Endothelial cell (in vitro differentiated cells): ENCODE measurements around the gene CACNA1A. TPM values are rescaled to one million over a fixed set of nuclear protein-coding genes. Genes with fewer than 3 reads are reported as not detected.
A peak's percentile ranks its signal among the peaks of the same experiment; 100 is the strongest.

Experiments
- DNase-seq: peaks from one replicate; pipeline ENCODE4 v3.0.0; 2021; ENCODE audit warnings: low spot score
- H3K27ac Mint-ChIP-seq: one replicate; pipeline ENCODE4 v1.8.0; 2021; ENCODE audit warnings: mixed read lengths, inconsistent platforms; ENCODE audit not compliant: unreplicated experiment
- H3K27me3 Mint-ChIP-seq: one replicate; pipeline ENCODE4 v1.8.0; 2021; ENCODE audit warnings: mild to moderate bottlenecking, moderate library complexity, mixed read lengths, inconsistent platforms; ENCODE audit not compliant: unreplicated experiment
- H3K36me3 Mint-ChIP-seq: one replicate; pipeline ENCODE4 v1.8.0; 2021; ENCODE audit warnings: mild to moderate bottlenecking, low read depth, mixed read lengths, inconsistent platforms; ENCODE audit not compliant: unreplicated experiment
- H3K4me1 Mint-ChIP-seq: one replicate; pipeline ENCODE4 v1.8.0; 2021; ENCODE audit warnings: mild to moderate bottlenecking, mixed read lengths, inconsistent platforms; ENCODE audit not compliant: unreplicated experiment
- H3K4me3 Mint-ChIP-seq: one replicate; pipeline ENCODE4 v1.8.0; 2021; ENCODE audit warnings: mild to moderate bottlenecking, mixed read lengths, inconsistent platforms; ENCODE audit not compliant: unreplicated experiment
- H3K9me3 Mint-ChIP-seq: one replicate; pipeline ENCODE4 v1.8.0; 2021; ENCODE audit warnings: mixed read lengths, inconsistent platforms; ENCODE audit not compliant: unreplicated experiment
- CTCF ChIP-seq: fragments of 200-600 bp; sonication (generic); IDR thresholded peaks from one replicate; pipeline ENCODE4 v1.5.0; 2021; ENCODE audit warnings: antibody characterized with exemption; ENCODE audit not compliant: unreplicated experiment
- total RNA-seq: library from RNA; stranded (reverse); fragmentation: NEBNext Ultra II Directional; extraction: Animal tissue kit (Norgen Biotek cat#: 25700); gene quantifications from one replicate; pipeline ENCODE4 v1.2.1, GENCODE V29; 2021; ENCODE audit not compliant: unreplicated experiment

CACNA1A gene
- total RNA-seq, 1 donor from 2014 or later = 9.0 TPM

DNA sequence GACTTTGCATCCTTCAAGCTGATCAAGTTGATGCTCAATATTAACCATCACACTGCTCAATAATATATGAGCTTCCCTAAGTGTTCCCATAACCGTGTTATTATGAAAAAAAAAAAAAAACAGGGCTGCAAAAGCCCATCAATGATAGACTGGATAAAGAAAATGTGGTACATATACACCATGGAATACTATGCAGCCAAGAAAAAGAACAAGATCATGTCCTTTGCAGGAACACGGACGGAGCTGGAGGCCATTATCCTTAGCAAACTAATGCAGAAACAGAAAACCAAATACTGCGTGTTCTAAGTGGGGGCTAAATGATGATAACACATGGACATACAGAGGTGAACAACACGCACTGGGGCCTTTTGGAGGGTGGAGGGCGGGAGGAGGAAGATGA lies 58.3 kb downstream of the CACNA1A start:
- no peak overlapping the region for H3K4me3 Mint-ChIP-seq
- H3K9me3 Mint-ChIP-seq = peaks cover 12% of the 10 kb centered on the region
- H3K27me3 Mint-ChIP-seq = peaks cover 2% of the 10 kb centered on the region
- TF ChIP-seq CTCF = no peak
- no peak overlapping the region for H3K27ac Mint-ChIP-seq
- no peak for DNase-seq
- H3K36me3 Mint-ChIP-seq = peaks cover 5% of the 10 kb centered on the region
- H3K4me1 Mint-ChIP-seq = no peaks in the 10 kb centered on the region

- no peaks in the 10 kb centered on the region for H3K27me3 Mint-ChIP-seq
- DNase-seq = peak; percentile 67
These were observed 64.3 kb downstream of the CACNA1A start for GRCh38 chr19:13441810-13442512.

DNA sequence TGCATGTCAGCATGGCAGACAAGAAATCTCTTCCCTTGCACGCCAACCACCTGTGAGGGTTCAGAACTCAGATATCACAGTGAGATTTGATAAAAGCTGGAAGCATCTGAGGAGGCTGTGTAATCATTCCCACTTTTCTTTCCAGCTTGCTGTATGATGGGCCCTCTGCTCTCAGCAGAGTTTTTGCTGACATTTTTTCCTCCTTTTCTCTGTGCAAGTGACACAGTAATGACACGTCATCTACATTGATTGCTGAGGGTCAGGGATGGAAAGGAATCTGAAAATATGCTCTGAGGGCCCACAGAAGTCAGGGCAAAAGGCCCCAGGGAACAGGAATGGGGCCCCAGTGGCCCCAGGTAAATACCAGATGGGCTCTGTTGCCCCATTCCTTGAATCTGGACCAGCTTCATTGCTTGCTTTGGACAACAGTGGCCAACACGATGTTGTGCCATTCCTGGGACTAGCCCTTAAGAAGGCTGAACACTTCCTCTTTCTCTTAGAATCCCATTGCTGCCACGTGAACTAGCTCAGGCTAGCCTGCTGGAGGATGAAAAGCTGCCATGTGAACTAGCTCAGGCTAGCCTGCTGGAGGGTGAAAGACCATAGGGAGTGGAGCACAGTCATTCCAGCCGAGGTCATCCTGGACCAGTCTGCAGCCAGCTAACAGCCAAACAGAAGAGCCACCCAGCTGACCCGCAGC lies 68.2 kb downstream of the CACNA1A start:
- no peaks in the 10 kb centered on the region for H3K27me3 Mint-ChIP-seq
- H3K27ac Mint-ChIP-seq = no peak overlapping the region
- H3K4me1 Mint-ChIP-seq = no peaks in the 10 kb centered on the region
- no peaks in the 10 kb centered on the region for H3K36me3 Mint-ChIP-seq
- DNase-seq = no peak
- H3K9me3 Mint-ChIP-seq = no peaks in the 10 kb centered on the region
- H3K4me3 Mint-ChIP-seq = no peak overlapping the region
- no peak for TF ChIP-seq CTCF

More at GRCh38 chr19:13441810-13442512, 64.3 kb downstream of the CACNA1A start:
- H3K9me3 Mint-ChIP-seq = no peaks in the 10 kb centered on the region
- no peak overlapping the region for H3K4me3 Mint-ChIP-seq
- no peak overlapping the region for H3K27ac Mint-ChIP-seq
- H3K4me1 Mint-ChIP-seq = no peaks in the 10 kb centered on the region
- no peak for TF ChIP-seq CTCF
- H3K36me3 Mint-ChIP-seq = no peaks in the 10 kb centered on the region

DNA sequence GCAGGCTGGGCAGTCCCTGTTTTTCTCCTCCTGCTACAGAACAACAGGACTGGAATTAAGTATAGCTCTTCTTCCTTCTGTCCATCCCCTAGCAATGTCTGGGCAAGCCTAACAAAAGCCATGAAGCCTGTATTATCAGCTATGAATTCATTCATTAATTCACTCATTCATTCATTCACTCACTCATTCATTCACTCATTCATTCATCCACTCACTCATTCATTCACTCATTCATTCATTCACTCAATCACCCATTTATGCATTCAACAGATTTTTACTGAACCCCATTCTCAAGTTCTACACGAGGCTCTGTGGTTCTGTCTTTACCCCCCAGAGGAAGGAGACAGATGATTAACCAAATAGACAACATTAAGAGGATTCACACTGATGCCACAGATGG lies 69.9 kb downstream of the CACNA1A start:
- Mint-ChIP-seq H3K27me3 (peaks cover 1% of the 10 kb centered on the region), H3K4me1 (peaks cover under 1% of the 10 kb centered on the region), H3K9me3 (no peaks in the 10 kb centered on the region), H3K36me3 (no peaks in the 10 kb centered on the region), H3K4me3 (no peak overlapping the region), H3K27ac (no peak overlapping the region)
- no peak for DNase-seq
- no peak for TF ChIP-seq CTCF
